NT2/D1 (cell line): ENCODE data around the gene COMTD1.

ENCODE experiments used
- YY1 ChIP-seq: IDR thresholded peaks from 2 replicates; pipeline ENCODE4 v1.6.1; 2011; ENCODE audit not compliant: insufficient read length, insufficient read depth
- ZNF274 ChIP-seq: IDR thresholded peaks from 2 replicates; pipeline ENCODE4 v1.6.1; 2011; ENCODE audit warnings: mild to moderate bottlenecking, low read depth, low read length

- no peak for TF ChIP-seq YY1
- TF ChIP-seq ZNF274, result no peak
Observed at GRCh38 chr10:75223507-75223906, 12.2 kb downstream of the COMTD1 start.
